SK-N-SH treated with all-trans-retinoic acid at 6 μM for 48 hours (cell line): Measurements from ENCODE around the gene CFAP44.

Experiments used
- ATAC-seq: fragments of 200-7000 bp; cut with Tn5 transposase; 3 replicates; pipeline ENCODE4 v1.9.1; 2020; ENCODE audit warnings: mild to moderate bottlenecking, moderate library complexity
- ARNTL ChIP-seq: fragments of 450-650 bp; formaldehyde crosslinking; IDR thresholded peaks from 2 replicates; pipeline ENCODE4 v1.5.0; 2020; ENCODE audit warnings: low read depth, mild to moderate bottlenecking, moderate library complexity, borderline replicate concordance
- BACH2 ChIP-seq: fragments of 250-450 bp; sonication (Bioruptor Pico); IDR thresholded peaks from 2 replicates; pipeline ENCODE4 v1.9.0; 2021; ENCODE audit warnings: mild to moderate bottlenecking, borderline replicate concordance
- CSDC2 ChIP-seq: fragments of 250-450 bp; sonication (Bioruptor Pico); IDR thresholded peaks from 2 replicates; pipeline ENCODE4 v1.5.0; 2020; ENCODE audit warnings: mild to moderate bottlenecking, moderate library complexity
- ESRRG ChIP-seq: fragments of 250-450 bp; sonication (Bioruptor Pico); IDR thresholded peaks from 2 replicates; pipeline ENCODE4 v1.6.1; 2021; ENCODE audit warnings: mild to moderate bottlenecking
- GLIS3 ChIP-seq: fragments of 250-450 bp; sonication (Bioruptor Pico); IDR thresholded peaks from 2 replicates; pipeline ENCODE4 v1.5.0; 2020; ENCODE audit warnings: mild to moderate bottlenecking, moderate library complexity
- OSR1 ChIP-seq: fragments of 250-450 bp; sonication (Bioruptor Pico); IDR thresholded peaks from 2 replicates; pipeline ENCODE4 v1.8.0; 2022; ENCODE audit warnings: moderate library complexity, mild to moderate bottlenecking, inconsistent platforms
- PPARA ChIP-seq: fragments of 250-450 bp; sonication (Bioruptor Pico); IDR thresholded peaks from 2 replicates; pipeline ENCODE4 v1.5.0; 2020; ENCODE audit warnings: mild to moderate bottlenecking, borderline replicate concordance
- RARB ChIP-seq: fragments of 250-450 bp; sonication (Bioruptor Pico); IDR thresholded peaks from 2 replicates; pipeline ENCODE4 v1.8.0; 2021; ENCODE audit warnings: mild to moderate bottlenecking, moderate library complexity
- SNAI2 ChIP-seq: fragments of 250-450 bp; sonication (Bioruptor Pico); IDR thresholded peaks from 2 replicates; pipeline ENCODE4 v1.5.0; 2020; ENCODE audit warnings: mild to moderate bottlenecking, moderate library complexity
- TCF4 ChIP-seq: fragments of 250-450 bp; sonication (Bioruptor Pico); IDR thresholded peaks from 2 replicates; pipeline ENCODE4 v1.8.0; 2021; ENCODE audit warnings: mild to moderate bottlenecking, moderate library complexity, borderline replicate concordance
- TOX ChIP-seq: fragments of 250-450 bp; sonication (Bioruptor Pico); IDR thresholded peaks from 2 replicates; pipeline ENCODE4 v1.8.0; 2021; ENCODE audit warnings: mild to moderate bottlenecking, moderate library complexity, borderline replicate concordance
- TSHZ2 ChIP-seq: fragments of 250-450 bp; sonication (Bioruptor Pico); IDR thresholded peaks from 2 replicates; pipeline ENCODE4 v1.5.0; 2020; ENCODE audit warnings: mild to moderate bottlenecking, moderate library complexity
- ZFP3 ChIP-seq: fragments of 250-450 bp; sonication (Bioruptor Pico); IDR thresholded peaks from 2 replicates; pipeline ENCODE4 v1.5.0; 2020; ENCODE audit warnings: mild to moderate bottlenecking, moderate library complexity
- ZFP30 ChIP-seq: fragments of 450-650 bp; formaldehyde crosslinking; IDR thresholded peaks from 2 replicates; pipeline ENCODE4 v1.5.0; 2022; ENCODE audit warnings: mild to moderate bottlenecking, moderate library complexity
- ZNF565 ChIP-seq: fragments of 450-650 bp; formaldehyde crosslinking; conservative IDR thresholded peaks from 2 replicates; pipeline ENCODE4 v1.5.0; 2020; ENCODE audit warnings: low read depth, mild to moderate bottlenecking, moderate library complexity
- ZNF70 ChIP-seq: fragments of 450-650 bp; formaldehyde crosslinking; IDR thresholded peaks from 2 replicates; pipeline ENCODE4 v1.5.0; 2020; ENCODE audit warnings: mild to moderate bottlenecking, moderate library complexity
- ZNF8 ChIP-seq: fragments of 450-650 bp; formaldehyde crosslinking; IDR thresholded peaks from 2 replicates; pipeline ENCODE4 v1.5.0; 2020; ENCODE audit warnings: mild to moderate bottlenecking, moderate library complexity
- TF ChIP-seq, protein P1 (sequence below): fragments of 250-450 bp; sonication (Bioruptor Pico); IDR thresholded peaks from 2 replicates; pipeline ENCODE4 v1.5.1; 2020; ENCODE audit warnings: low read depth, mild to moderate bottlenecking, moderate library complexity
- TF ChIP-seq, protein P2 (sequence below): fragments of 250-450 bp; sonication (Bioruptor Pico); IDR thresholded peaks from 2 replicates; pipeline ENCODE4 v1.8.0; 2021; ENCODE audit warnings: low read depth, mild to moderate bottlenecking, moderate library complexity, borderline replicate concordance
- TF ChIP-seq, protein P3 (sequence below): fragments of 250-450 bp; sonication (Bioruptor Pico); IDR thresholded peaks from 2 replicates; pipeline ENCODE4 v1.5.1; 2021; ENCODE audit warnings: mild to moderate bottlenecking, moderate library complexity

CFAP44 gene

GRCh38 chr3:113441051-113441770 is at the start of gene CFAP44:
Gene CFAP44 (minus strand): TSS chr3:113441493. CDS start chr3:113433664, 7,829 bp downstream.
- no peak for ATAC-seq
- TF ChIP-seq, protein P1, sequence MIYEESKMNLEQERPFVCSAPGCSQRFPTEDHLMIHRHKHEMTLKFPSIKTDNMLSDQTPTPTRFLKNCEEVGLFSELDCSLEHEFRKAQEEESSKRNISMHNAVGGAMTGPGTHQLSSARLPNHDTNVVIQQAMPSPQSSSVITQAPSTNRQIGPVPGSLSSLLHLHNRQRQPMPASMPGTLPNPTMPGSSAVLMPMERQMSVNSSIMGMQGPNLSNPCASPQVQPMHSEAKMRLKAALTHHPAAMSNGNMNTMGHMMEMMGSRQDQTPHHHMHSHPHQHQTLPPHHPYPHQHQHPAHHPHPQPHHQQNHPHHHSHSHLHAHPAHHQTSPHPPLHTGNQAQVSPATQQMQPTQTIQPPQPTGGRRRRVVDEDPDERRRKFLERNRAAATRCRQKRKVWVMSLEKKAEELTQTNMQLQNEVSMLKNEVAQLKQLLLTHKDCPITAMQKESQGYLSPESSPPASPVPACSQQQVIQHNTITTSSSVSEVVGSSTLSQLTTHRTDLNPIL (CRISPR knock-in tag): no peak
- TF ChIP-seq ZFP30 (CRISPR knock-in tag): no peak
- TF ChIP-seq TCF4 (CRISPR knock-in tag): no peak
- TF ChIP-seq, protein P2, sequence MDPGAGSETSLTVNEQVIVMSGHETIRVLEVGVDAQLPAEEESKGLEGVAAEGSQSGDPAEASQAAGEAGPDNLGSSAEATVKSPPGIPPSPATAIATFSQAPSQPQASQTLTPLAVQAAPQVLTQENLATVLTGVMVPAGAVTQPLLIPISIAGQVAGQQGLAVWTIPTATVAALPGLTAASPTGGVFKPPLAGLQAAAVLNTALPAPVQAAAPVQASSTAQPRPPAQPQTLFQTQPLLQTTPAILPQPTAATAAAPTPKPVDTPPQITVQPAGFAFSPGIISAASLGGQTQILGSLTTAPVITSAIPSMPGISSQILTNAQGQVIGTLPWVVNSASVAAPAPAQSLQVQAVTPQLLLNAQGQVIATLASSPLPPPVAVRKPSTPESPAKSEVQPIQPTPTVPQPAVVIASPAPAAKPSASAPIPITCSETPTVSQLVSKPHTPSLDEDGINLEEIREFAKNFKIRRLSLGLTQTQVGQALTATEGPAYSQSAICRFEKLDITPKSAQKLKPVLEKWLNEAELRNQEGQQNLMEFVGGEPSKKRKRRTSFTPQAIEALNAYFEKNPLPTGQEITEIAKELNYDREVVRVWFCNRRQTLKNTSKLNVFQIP (CRISPR knock-in tag): no peak
- no peak for TF ChIP-seq CSDC2 (CRISPR knock-in tag)
- no peak for TF ChIP-seq SNAI2 (CRISPR knock-in tag)
- no peak for TF ChIP-seq ZNF565
- no peak for TF ChIP-seq TOX (CRISPR knock-in tag)
- TF ChIP-seq ZFP3 (CRISPR knock-in tag): no peak
- TF ChIP-seq ZNF70 (CRISPR knock-in tag): no peak
- TF ChIP-seq, protein P3, sequence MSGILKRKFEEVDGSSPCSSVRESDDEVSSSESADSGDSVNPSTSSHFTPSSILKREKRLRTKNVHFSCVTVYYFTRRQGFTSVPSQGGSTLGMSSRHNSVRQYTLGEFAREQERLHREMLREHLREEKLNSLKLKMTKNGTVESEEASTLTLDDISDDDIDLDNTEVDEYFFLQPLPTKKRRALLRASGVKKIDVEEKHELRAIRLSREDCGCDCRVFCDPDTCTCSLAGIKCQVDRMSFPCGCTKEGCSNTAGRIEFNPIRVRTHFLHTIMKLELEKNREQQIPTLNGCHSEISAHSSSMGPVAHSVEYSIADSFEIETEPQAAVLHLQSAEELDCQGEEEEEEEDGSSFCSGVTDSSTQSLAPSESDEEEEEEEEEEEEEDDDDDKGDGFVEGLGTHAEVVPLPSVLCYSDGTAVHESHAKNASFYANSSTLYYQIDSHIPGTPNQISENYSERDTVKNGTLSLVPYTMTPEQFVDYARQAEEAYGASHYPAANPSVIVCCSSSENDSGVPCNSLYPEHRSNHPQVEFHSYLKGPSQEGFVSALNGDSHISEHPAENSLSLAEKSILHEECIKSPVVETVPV: no peak
- no peak for TF ChIP-seq BACH2 (CRISPR knock-in tag)
- no peak for TF ChIP-seq TSHZ2
- TF ChIP-seq ZNF8 (CRISPR knock-in tag): no peak
- TF ChIP-seq GLIS3 (CRISPR knock-in tag): no peak
- no peak for TF ChIP-seq OSR1

DNA sequence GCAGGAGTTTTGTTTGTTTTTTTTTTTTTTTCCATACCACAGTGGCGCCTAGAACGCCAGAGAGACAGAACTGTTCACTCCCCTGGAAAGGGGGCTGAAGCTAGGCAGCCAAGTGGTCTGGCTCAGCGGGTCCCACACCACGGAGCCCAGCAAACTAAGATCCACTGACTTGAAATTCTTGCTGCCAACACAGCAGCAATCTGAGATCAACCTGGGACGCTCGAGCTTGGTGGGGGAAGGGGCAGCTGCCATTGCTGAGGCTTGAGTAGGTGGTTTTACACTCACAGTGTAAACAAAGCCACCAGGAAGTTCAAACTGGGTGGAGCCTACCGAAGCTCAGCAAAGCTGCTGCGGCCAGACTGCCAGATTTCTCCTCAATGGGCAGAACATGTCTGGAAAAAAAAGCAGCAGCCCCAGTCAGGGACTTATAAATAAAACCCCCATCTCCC is 43.9 kb upstream of the CFAP44 start:
- no peak for ATAC-seq
- TF ChIP-seq ZFP30 (CRISPR knock-in tag): no peak
- TF ChIP-seq, protein P2 (CRISPR knock-in tag): no peak
- TF ChIP-seq ZNF70 (CRISPR knock-in tag): no peak
- no peak for TF ChIP-seq TOX (CRISPR knock-in tag)
- TF ChIP-seq, protein P1 (CRISPR knock-in tag): no peak
- no peak for TF ChIP-seq CSDC2 (CRISPR knock-in tag)
- TF ChIP-seq TSHZ2: no peak
- TF ChIP-seq PPARA (CRISPR knock-in tag): no peak
- no peak for TF ChIP-seq ZNF8 (CRISPR knock-in tag)
- no peak for TF ChIP-seq RARB
- no peak for TF ChIP-seq GLIS3 (CRISPR knock-in tag)
- no peak for TF ChIP-seq ARNTL
- no peak for TF ChIP-seq ESRRG (CRISPR knock-in tag)
